Esophagus squamous epithelium (tissue), 5 donors: ENCODE results near the gene ARAP1. TPM values are rescaled to one million over a fixed set of nuclear protein-coding genes. Genes with fewer than 3 reads are reported as not detected.

ENCODE experiments used
- DNase-seq: peaks from one replicate; lab custom pipeline; 2025; lab: John Stamatoyannopoulos, UW
- H3K27ac ChIP-seq, 4 donors: fragments of 200-600 bp; sonication (generic); one replicate each; pipeline ENCODE4 v1.5.1; 2016 to 2019; ENCODE audit warnings: mild to moderate bottlenecking in 1 of 4
- H3K27me3 ChIP-seq, 4 donors: fragments of 200-600 bp; sonication (generic); 1 replicate in 3 of 4; 2 replicates in 1 of 4; pipeline versions ENCODE4 v1.5.1 to v1.6.0; 2017 to 2021; ENCODE audit warnings: antibody characterized with exemption in 1 of 4
- H3K36me3 ChIP-seq, 3 donors: fragments of 200-600 bp; sonication (generic); one replicate each; pipeline ENCODE4 v1.5.1; 2016 to 2019
- H3K4me1 ChIP-seq, 3 donors: fragments of 200-600 bp; sonication (generic); one replicate each; pipeline ENCODE4 v1.5.1; 2017 to 2019
- H3K4me3 ChIP-seq, 4 donors: fragments of 200-600 bp; sonication (generic); 1 replicate in 3 of 4; 2 replicates in 1 of 4; pipeline ENCODE4 v1.5.1; 2016 to 2019; ENCODE audit warnings: mild to moderate bottlenecking in 2 of 4, moderate library complexity in 1 of 4
- H3K9me3 ChIP-seq, 3 donors: fragments of 200-600 bp; sonication (generic); one replicate each; pipeline ENCODE4 v1.5.1; 2016 to 2019
- POLR2A ChIP-seq, 4 donors: fragments of 450-650 bp; IDR thresholded peaks; one replicate each; pipeline ENCODE4 v1.6.1; 2017; ENCODE audit warnings: antibody characterized with exemption in 4 of 4, mild to moderate bottlenecking in 4 of 4, moderate library complexity in 3 of 4
- WGBS, 2 donors: methylation state at CpG; one replicate each; pipeline ENCODE4 v1.1.5; 2018; 5-methylcytosine and 5-hydroxymethylcytosine counted together
- intact Hi-C: fragments of 100-400 bp; cut with DNase I; formaldehyde crosslinking; loops from one replicate; pipeline ENCODE4 v1.15.0; 2022
- total RNA-seq, 4 donors: library from RNA; depleted of rRNA; stranded (reverse); fragments of >200 nt; gene quantifications; one replicate each; pipeline ENCODE4 v1.1.0, GENCODE V29; 2016
- TF ChIP-seq, protein P1 (sequence below), 6 experiments: fragments of 450-650 bp in 4 of 6; fragments of 200-600 bp in 2 of 6; sonication (generic) in 2 of 6; IDR thresholded peaks; one replicate each; pipeline ENCODE4 v1.5.1; 2016 to 2019; ENCODE audit warnings: antibody characterized with exemption in 6 of 6, mild to moderate bottlenecking in 4 of 6, moderate library complexity in 4 of 6
- donor health status: DM: yes; HTN: yes; CAD: no.

Gene ARAP1
- total RNA-seq, 4 donors from 2014 or later = 37.8 to 114 (median 70.6) TPM

DNA sequence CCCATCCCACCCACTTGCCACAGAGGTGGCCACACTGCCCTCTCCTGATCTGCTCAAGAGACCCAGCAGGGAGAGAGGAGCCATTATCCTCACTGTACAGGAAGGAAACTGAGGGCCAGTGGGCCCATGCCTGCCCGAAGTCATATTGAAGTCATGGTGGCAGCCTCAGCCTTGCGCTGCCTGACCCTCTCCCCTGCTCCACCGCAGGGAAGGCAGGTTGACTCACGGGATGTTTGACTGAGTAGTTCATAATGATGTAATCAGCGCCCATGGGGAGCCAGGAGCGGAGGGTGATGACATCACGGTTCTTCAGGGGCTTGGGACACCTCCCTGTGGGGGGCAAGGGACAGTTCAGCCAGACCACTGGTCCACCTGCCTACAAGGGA, 6.1 kb upstream of the ARAP1 start:
- H3K27ac ChIP-seq = peak overlapping the region in 1 of 4 donors; percentile 5
- intact Hi-C loops = no loop called here
- TF ChIP-seq, protein P1, sequence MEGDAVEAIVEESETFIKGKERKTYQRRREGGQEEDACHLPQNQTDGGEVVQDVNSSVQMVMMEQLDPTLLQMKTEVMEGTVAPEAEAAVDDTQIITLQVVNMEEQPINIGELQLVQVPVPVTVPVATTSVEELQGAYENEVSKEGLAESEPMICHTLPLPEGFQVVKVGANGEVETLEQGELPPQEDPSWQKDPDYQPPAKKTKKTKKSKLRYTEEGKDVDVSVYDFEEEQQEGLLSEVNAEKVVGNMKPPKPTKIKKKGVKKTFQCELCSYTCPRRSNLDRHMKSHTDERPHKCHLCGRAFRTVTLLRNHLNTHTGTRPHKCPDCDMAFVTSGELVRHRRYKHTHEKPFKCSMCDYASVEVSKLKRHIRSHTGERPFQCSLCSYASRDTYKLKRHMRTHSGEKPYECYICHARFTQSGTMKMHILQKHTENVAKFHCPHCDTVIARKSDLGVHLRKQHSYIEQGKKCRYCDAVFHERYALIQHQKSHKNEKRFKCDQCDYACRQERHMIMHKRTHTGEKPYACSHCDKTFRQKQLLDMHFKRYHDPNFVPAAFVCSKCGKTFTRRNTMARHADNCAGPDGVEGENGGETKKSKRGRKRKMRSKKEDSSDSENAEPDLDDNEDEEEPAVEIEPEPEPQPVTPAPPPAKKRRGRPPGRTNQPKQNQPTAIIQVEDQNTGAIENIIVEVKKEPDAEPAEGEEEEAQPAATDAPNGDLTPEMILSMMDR (IDR thresholded peaks at IDR 0.05) = no peak
- H3K36me3 ChIP-seq = peaks cover 0 to 56% (median 7%) of the 10 kb centered on the region in 3 donors
- H3K4me1 ChIP-seq = peaks cover 0 to 3% (median under 1%) of the 10 kb centered on the region in 3 donors
- H3K27me3 ChIP-seq = no peaks in the 10 kb centered on the region
- no peak for DNase-seq
- 67% methylated on average over 1 of the region's 7 CpGs; no CpG with 5 or more reads in 1 of the 2 donors for WGBS, 2 donors
- H3K4me3 ChIP-seq = no peak overlapping the region
- no peaks in the 10 kb centered on the region for H3K9me3 ChIP-seq

DNA sequence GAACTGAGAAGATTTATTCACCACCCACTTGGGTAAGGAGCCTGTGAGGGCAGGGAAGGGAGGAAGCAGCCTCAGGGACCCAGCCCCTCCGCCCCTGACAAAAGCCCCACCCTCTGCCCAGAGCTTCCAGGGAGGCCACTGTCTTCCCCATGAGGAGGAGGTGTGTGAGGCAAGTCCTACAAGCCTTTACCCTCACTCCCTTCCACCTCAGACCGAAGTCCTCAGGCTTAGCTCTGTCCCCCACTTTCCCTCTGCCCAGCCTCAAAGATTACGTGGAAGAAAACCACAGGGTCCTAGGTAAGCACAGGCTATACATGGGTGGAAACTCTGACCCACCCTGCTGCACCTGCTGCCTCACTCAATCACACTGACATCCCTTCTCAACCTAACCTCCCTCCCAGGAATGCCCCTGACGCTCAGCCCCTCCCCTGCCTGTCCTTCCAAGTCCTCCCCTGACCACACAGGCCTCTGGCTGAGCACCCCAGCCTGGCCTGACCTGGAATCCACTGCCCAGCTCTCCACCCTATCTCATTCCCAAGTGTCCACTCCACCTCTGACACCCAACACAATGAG, 3.6 kb upstream of the ARAP1 start:
- no peak for TF ChIP-seq POLR2A (IDR thresholded peaks at IDR 0.05)
- TF ChIP-seq, protein P1 (IDR thresholded peaks at IDR 0.05) = no peak
- 66 to 87% methylated on average over 2 to 4 of the region's 4 CpGs for WGBS, 2 donors
- Histone ChIP-seq H3K4me3 (no peak overlapping the region), H3K36me3 (peaks cover 0 to 56% (median 7%) of the 10 kb centered on the region in 3 donors), H3K4me1 (peaks cover 19 to 28% (median 21%) of the 10 kb centered on the region in 3 donors), H3K27ac (no peak overlapping the region), H3K9me3 (no peaks in the 10 kb centered on the region), H3K27me3 (no peaks in the 10 kb centered on the region)
- intact Hi-C loops = no loop called here
- DNase-seq = no peak

DNA sequence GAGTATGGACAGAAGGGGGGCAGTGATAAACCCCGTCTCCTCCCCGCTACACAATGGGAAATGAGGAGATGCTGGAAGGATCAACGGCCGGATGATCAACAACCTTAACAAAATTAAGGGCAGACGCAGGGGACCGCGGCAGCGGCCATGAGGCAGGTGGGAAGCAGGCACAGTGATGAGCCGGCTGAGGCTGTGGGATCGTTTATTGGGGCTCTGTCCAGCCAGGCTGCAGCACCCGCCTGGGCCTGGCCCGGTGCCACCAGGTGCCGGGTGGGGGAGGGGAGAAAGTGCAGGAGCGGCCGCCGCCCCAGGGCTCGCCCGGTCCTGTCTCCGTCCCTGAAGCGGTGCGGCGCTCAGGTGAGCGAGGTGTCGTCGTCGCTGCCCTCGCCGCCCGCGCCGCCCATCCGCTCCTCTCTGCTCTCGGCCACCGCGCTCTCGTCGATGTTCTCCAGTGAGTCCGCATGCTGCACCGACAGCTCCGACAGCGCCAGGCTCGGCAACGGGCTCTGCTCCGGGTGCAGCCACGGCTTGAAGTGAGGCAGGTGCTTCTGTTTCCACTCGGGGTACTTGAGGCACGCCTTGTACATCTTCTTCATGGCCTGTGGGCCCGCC, 2.4 kb upstream of the ARAP1 start:
- H3K27ac ChIP-seq = no peak overlapping the region
- no peak for DNase-seq
- H3K4me3 ChIP-seq = no peak overlapping the region
- peaks cover 20 to 39% (median 21%) of the 10 kb centered on the region in 3 donors for H3K4me1 ChIP-seq
- no peaks in the 10 kb centered on the region for H3K27me3 ChIP-seq
- intact Hi-C loops = no loop called here
- TF ChIP-seq, protein P1 (IDR thresholded peaks at IDR 0.05) = no peak
- no peak for TF ChIP-seq POLR2A (IDR thresholded peaks at IDR 0.05)
- no peaks in the 10 kb centered on the region for H3K9me3 ChIP-seq
- WGBS, 2 donors = 86 to 94% methylated on average over 19 to 38 of the region's 48 CpGs
- H3K36me3 ChIP-seq = peaks cover 0 to 56% (median 7%) of the 10 kb centered on the region in 3 donors

GRCh38 chr11:72754149-72754543, 1.9 kb upstream of the ARAP1 start:
- no peak for DNase-seq
- Histone ChIP-seq H3K27ac (no peak overlapping the region), H3K27me3 (no peaks in the 10 kb centered on the region), H3K36me3 (peaks cover 0 to 53% (median 7%) of the 10 kb centered on the region in 3 donors), H3K4me3 (no peak overlapping the region), H3K4me1 (peaks cover 20 to 39% (median 21%) of the 10 kb centered on the region in 3 donors), H3K9me3 (no peaks in the 10 kb centered on the region)
- intact Hi-C loops = no loop called here
- TF ChIP-seq, protein P1 (IDR thresholded peaks at IDR 0.05) = no peak
- TF ChIP-seq POLR2A (IDR thresholded peaks at IDR 0.05) = no peak
- WGBS, 2 donors = 93 to 97% methylated on average over 7 to 8 of the region's 8 CpGs
